ENCODE data around the gene ABCG4. TPM values are rescaled to one million over a fixed set of nuclear protein-coding genes. Genes with fewer than 3 reads are reported as not detected.
A peak's percentile ranks its signal among the peaks of the same experiment; 100 is the strongest.

The ABCG4 gene
- total RNA-seq, 4 donors from 2014 or later: 0.14 TPM; not detected in 3

DNA sequence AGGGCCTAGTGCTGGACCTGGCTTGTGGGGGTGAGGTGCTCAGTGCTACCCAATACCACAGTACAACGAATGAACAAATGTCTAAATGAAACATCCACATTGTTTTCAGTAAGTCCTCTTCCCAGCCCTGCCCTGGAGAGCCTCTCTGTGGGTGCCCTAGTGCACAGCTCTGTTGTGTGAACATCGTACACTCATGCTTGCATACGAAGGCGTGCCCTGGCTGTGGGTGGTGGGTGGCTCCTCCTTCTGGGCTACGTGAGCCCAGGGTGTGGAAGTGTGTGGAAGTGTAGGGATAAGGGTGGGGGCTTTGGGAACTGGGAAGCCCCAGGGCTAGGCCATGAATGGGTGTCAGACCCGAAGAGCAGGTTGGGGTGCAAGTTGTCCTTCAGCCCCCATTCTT lies 19.1 kb downstream of the ABCG4 start:
- in situ Hi-C loops (cut with MboI; ENCODE audit: low pct_ligation_motif_present in 1 of 4, low pct_unique_long_range_greater_than_20kb in 1 of 4, low sequenced_read_pairs in 3 of 4): no loop called here
- Histone ChIP-seq H3K36me3 (no peaks in the 10 kb centered on the region), H3K4me3 (no peak overlapping the region), H3K9me3 (no peaks in the 10 kb centered on the region), H3K27ac (peak overlapping the region in 3 of 4 donors; percentile 91 to 96 (median 95)), H3K27me3 (no peaks in the 10 kb centered on the region), H3K4me1 (peaks cover 0 to 12% (median 6%) of the 10 kb centered on the region in 4 donors)
- 32% methylated on average over 6 of the region's 6 CpGs; no CpG with 5 or more reads in 1 of the 2 donors for WGBS, 2 donors (ENCODE audit: low coverage in 1 of 2)
- intact Hi-C loops (cut with DNase I; ENCODE audit: low total_unique reads): no loop called here
- peak; percentile 50 for DNase-seq
- TF ChIP-seq, protein P1, sequence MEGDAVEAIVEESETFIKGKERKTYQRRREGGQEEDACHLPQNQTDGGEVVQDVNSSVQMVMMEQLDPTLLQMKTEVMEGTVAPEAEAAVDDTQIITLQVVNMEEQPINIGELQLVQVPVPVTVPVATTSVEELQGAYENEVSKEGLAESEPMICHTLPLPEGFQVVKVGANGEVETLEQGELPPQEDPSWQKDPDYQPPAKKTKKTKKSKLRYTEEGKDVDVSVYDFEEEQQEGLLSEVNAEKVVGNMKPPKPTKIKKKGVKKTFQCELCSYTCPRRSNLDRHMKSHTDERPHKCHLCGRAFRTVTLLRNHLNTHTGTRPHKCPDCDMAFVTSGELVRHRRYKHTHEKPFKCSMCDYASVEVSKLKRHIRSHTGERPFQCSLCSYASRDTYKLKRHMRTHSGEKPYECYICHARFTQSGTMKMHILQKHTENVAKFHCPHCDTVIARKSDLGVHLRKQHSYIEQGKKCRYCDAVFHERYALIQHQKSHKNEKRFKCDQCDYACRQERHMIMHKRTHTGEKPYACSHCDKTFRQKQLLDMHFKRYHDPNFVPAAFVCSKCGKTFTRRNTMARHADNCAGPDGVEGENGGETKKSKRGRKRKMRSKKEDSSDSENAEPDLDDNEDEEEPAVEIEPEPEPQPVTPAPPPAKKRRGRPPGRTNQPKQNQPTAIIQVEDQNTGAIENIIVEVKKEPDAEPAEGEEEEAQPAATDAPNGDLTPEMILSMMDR (IDR thresholded peaks at IDR 0.05): no peak
- TF ChIP-seq EP300 (IDR thresholded peaks at IDR 0.05; ENCODE audit: low read depth) (no peak), POLR2AphosphoS5 (IDR thresholded peaks at IDR 0.05) (no peak), POLR2A (IDR thresholded peaks at IDR 0.05) (no peak)

DNA sequence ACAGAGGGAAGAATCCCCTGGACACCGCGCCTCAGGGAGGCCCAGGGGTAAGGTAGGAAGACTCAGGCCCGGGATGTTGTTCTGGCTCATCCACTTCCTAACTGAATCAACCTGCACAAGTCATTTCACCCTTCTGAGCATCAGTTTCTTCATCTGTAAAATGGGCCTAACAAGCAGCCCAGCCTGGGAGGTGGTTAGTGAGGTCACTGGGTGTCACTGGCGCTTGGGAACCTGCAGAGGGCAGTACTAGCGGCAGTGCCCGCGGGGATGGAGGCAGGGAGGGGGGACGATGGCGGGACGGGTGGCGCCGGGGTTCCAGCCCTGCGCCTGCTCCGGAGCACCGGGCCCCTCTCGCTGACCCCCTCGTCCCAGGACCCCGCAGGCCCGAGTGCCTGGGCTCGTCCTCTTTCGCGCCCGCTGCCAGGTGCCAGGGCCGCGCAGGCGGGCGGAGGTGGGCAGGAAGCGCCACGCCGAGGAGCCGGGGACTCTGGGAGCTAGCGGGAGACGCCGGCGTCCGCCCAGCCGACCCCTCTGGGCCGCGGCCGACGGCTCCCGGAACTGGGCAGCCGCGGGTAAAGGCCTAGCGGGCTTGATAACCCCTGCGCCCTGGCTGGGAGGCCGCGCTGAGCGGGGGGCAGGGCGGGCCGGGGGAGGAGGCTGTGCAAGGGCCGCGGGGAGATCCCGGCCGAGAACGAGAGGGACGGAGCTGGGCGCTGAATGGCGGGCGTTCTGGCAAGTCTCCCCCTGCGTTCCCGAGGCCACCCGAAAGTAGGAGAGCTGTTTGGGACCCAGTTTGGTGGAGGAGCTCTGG lies 19.8 kb downstream of the ABCG4 start, which contains the start of gene NLRX1:
NLRX1 (plus strand) TSS at position 255 of the 811 bp plus-strand sequence. CDS start 2,679 bp downstream, outside the sequence.
- Histone ChIP-seq H3K4me1 (peaks cover 0 to 12% (median 6%) of the 10 kb centered on the region in 4 donors), H3K27me3 (no peaks in the 10 kb centered on the region), H3K36me3 (no peaks in the 10 kb centered on the region), H3K27ac (peak within 1 kb of the TSS; percentile 91 to 96 (median 94)), H3K4me3 (peak within 1 kb of the TSS; percentile 74 to 94 (median 82)), H3K9me3 (no peaks in the 10 kb centered on the region)
- in situ Hi-C loops (cut with MboI; ENCODE audit: low pct_ligation_motif_present in 1 of 4, low pct_unique_long_range_greater_than_20kb in 1 of 4, low sequenced_read_pairs in 3 of 4): no loop called here
- intact Hi-C loops (cut with DNase I; ENCODE audit: low total_unique reads): no loop called here
- 11 to 43% methylated on average over 3 to 21 of the region's 63 CpGs for WGBS, 2 donors (ENCODE audit: low coverage in 1 of 2)
- DNase-seq: peak; percentile 90
- peak; percentile 86 for TF ChIP-seq POLR2A (IDR thresholded peaks at IDR 0.05)
- no peak for TF ChIP-seq EP300 (IDR thresholded peaks at IDR 0.05; ENCODE audit: low read depth)
- TF ChIP-seq, protein P1 (IDR thresholded peaks at IDR 0.05): peak; percentile 87 to 97 (median 91)
- TF ChIP-seq POLR2AphosphoS5 (IDR thresholded peaks at IDR 0.05): peak; percentile 72 to 90 (median 88)

DNA sequence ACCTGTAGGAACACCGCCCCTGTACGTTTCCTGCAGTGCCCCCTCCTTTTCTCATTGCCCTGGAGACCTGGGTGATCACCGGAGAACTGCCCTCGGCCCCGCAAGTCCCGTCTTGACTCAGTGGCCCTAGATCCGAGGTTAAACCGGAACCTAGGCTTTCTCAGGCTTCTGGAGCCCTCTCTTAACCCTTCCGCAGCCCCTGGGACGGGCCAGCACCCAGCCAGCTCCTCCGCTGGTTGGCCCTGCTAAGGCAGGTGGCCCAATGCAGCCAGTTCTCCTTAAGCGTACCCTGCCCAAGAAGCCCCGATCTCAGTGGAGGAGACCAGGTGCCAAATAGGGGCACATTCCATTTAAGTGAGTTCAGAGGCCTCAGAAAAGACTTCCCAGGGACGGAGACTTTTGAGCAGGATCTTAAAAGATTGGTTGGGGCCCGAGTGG lies 20.4 kb downstream of the ABCG4 start:
- intact Hi-C loops (cut with DNase I; ENCODE audit: low total_unique reads) (no loop called here), in situ Hi-C loops (cut with MboI; ENCODE audit: low pct_ligation_motif_present in 1 of 4, low pct_unique_long_range_greater_than_20kb in 1 of 4, low sequenced_read_pairs in 3 of 4) (no loop called here)
- H3K27me3 ChIP-seq: no peaks in the 10 kb centered on the region
- H3K9me3 ChIP-seq: no peaks in the 10 kb centered on the region
- TF ChIP-seq POLR2AphosphoS5 (IDR thresholded peaks at IDR 0.05) (peak in 1 of 3 donors; percentile 6), POLR2A (IDR thresholded peaks at IDR 0.05) (no peak)
- TF ChIP-seq, protein P1 (IDR thresholded peaks at IDR 0.05): no peak
- WGBS, 2 donors (ENCODE audit: low coverage in 1 of 2): 12% methylated on average over 15 of the region's 15 CpGs; no CpG with 5 or more reads in 1 of the 2 donors
- H3K4me3 ChIP-seq: peak overlapping the region; percentile 74 to 94 (median 82)
- no peak for DNase-seq
- peak overlapping the region; percentile 91 to 96 (median 94) for H3K27ac ChIP-seq
- peaks cover 0 to 12% (median 6%) of the 10 kb centered on the region in 4 donors for H3K4me1 ChIP-seq
- H3K36me3 ChIP-seq: peaks cover 0 to under 1% (median 0%) of the 10 kb centered on the region in 4 donors

DNA sequence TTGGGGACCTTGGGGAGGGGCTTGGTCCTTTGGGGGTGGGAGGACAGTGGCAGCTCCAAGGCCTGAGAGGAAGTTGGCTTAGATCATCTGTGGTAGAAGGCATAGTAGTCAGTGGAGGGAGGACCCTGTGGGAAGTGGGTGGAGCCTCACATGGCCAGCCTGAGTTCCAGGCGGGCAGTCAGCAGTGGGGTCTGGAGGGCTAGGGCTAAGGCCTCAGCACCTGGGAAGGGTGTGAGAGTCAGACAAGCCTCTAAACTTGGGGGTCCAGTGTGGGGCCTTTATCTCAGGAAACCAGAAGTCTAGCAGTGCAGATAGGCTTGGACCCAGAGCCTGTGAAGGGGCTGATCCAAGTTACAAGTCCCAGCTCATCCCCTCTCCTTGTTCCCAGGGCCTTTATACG lies 23.7 kb downstream of the ABCG4 start:
- peaks cover 0 to 3% (median 0%) of the 10 kb centered on the region in 4 donors for H3K36me3 ChIP-seq
- intact Hi-C loops (cut with DNase I; ENCODE audit: low total_unique reads): no loop called here
- TF ChIP-seq POLR2AphosphoS5 (IDR thresholded peaks at IDR 0.05) (no peak), EP300 (IDR thresholded peaks at IDR 0.05; ENCODE audit: low read depth) (no peak), POLR2A (IDR thresholded peaks at IDR 0.05) (no peak)
- TF ChIP-seq, protein P1 (IDR thresholded peaks at IDR 0.05): no peak
- no peaks in the 10 kb centered on the region for H3K27me3 ChIP-seq
- no peaks in the 10 kb centered on the region for H3K9me3 ChIP-seq
- H3K4me1 ChIP-seq: peaks cover 0 to 12% (median 6%) of the 10 kb centered on the region in 4 donors
- in situ Hi-C loops (cut with MboI; ENCODE audit: low pct_ligation_motif_present in 1 of 4, low pct_unique_long_range_greater_than_20kb in 1 of 4, low sequenced_read_pairs in 3 of 4): no loop called here
- no peak overlapping the region for H3K4me3 ChIP-seq
- DNase-seq: no peak
- WGBS, 2 donors (ENCODE audit: low coverage in 1 of 2): 93% methylated on average over 2 of the region's 2 CpGs; no CpG with 5 or more reads in 1 of the 2 donors
- H3K27ac ChIP-seq: no peak overlapping the region
